ENCODE results near the gene SKP1.

SKP1 gene

DNA sequence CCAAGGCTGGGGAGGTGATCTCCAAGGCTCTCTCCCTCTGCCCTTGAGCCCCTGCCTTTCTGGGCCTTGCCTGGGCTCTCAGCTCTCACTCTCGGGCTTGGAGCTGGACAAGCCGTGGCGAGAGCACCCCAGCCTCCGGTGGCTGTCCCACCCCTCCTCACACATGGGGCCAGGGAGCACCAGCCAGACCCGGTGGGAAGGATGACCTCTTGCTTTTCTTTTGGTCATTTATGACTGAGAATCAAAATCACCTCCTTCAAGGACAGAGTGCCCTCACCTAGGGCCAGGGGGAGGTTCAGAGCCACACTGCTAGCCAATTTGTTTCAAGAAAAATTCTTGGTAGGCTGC lies 48.1 kb downstream of the SKP1 start:
- no peak for DNase-seq

DNA sequence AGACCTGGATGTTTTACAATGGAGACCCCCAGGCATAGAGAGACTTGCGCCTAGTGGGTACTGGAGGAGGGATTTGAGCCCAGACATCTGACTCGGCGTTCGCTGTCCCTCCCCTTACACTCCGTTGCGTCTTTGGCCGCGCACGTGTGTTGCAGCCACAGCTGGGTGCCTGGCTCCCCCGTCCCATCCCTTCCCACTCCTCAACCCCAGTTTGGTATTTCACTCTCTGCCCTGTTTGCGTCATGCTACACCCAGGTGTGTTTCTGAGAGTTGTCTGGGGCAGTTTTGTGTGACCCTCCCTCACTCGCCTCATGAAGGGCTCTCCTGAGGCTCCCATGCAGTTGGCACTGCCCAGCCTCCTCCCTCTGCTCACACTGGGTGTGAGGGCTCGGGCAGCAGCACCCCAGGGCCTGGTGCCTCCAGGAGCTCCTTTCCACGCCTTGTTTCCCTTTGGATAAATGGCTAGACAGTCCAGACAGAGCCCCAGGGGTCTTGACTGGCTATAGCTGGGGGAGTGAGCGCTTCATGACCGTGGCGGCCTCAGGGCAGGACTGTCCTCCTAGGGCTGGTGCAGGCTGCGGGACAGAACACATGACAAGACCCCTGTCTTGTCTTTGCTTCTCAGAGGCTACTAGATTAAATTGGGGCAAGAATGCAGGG lies 48.6 kb downstream of the SKP1 start:
- no peak for DNase-seq

DNA sequence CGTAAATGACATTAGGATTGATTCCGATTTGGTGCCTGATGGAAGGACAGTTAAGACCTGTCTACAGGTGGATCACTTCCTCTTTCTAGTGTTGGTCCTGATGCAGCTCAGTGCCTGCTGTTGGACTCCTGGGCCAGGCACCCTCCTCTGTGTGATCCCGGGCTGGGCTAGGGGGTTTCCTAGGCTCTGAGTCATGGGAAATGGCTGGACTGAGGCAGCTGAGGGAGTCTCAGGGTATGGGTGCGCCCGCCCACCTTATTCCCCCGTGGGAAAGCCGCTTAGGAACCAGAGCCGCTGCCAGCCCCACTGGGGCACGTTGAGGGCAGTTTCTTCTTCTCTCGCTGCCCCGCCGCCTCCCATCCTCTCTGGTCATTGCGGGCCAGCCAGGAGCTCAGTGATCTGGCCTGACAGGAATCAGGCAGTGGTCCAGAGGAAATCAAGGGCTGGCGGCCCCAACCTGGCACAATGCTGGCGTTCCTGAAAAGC lies 49.3 kb downstream of the SKP1 start:
- DNase-seq, result no peak

DNA sequence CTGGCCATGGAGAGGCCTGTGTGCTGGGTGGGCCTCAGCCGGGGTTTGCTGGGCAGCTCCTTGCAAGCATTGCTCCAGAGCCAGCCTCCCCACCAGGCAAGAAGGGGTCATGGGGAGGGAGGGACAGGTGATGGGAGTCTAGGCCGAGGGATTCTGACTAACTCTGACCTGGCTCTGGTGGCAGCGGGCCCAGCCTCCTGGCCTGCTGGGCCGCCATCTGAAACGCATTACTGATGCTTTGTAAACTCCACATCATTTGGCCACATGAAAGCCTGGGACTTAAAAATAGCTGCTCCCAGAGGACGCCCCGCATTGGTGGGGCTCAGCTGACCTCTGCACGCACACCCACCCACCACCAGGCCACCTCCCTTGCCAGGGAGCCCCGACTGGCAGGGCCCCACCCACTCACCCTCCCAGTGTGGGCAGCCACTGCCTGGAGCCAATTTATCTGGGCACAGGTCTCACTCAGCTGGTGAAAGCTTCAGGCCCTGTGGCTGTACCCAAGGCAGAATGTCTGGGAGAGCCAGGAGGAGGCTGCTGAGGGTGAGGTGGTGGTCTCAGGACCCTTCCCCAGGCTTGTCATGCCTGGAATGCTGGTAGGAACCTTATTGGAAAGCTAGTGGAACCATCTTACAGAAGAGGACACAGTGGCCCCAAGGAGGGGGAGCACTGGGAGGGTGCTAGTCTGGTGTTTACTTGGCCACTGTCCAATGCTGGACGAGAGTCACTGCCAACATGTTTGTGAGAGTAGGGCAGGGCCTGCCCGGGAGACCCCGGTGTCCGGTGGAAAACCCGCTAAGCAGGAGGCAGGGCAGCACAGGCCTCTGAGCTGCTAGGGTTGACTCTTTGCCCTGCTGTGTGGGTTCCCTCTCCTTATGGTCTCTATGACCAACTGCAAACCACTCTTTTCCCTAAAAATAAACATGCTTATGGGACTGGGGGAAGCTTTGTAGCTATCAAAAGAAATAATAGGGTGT lies 51.4 kb downstream of the SKP1 start:
- DNase-seq, result peak; percentile 77

DNA sequence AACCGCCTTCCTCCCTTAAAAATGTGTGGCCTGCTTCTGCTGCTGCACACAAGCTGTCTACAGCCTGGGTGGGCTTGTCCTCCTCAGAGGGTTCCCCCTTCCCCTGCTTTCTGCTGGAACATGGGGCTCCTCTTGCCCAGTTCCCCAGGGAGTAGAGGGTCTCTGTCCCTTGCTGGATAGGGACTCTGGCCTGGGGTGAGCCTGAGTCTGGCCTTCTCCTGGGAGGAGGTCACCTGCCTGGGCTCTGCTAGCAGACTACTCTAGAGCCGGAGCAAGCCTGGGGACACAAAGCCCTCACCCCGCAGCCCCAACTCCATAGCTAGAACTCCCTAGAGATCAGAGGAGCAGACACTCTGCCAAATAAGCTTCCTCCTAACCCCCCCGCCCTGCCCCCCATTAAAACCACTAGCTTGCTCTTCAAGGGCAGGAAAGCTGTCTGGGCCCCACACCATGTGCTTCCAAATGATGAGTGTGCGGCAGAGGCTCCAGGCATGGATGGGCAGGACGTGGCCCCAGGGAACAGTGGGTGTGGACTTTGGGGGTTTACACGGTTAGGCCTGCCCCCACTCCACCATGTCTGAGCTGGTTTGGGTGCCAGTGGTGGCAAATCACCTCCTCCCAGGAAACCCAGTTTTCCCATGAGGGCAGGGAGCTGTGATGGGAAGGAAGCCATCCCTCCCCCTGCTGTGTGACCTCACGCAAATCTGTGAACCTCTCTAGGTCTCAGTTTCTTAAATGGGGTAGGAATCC lies 52.3 kb downstream of the SKP1 start:
- DNase-seq, result no peak

DNA sequence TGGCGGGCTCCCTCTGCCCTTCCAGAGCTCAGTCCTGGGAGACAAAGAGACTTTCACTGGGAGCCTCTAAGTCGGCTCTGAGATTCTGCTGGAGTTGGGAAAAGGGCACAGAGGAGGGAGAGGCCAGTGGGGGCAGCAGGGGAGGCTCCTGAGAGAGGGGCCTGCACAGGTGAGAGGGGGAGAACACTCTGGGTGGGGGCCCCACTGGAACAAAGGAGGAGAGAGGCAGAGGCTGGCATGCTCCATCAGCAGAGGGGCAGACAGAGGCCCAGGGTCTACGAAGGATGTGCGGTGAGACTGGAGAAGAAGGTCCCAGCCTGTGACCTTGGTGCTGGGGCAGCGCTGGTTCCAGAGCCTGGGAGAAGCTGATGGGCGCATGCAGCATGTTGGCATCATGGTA lies 53.4 kb downstream of the SKP1 start:
- DNase-seq, result no peak

DNA sequence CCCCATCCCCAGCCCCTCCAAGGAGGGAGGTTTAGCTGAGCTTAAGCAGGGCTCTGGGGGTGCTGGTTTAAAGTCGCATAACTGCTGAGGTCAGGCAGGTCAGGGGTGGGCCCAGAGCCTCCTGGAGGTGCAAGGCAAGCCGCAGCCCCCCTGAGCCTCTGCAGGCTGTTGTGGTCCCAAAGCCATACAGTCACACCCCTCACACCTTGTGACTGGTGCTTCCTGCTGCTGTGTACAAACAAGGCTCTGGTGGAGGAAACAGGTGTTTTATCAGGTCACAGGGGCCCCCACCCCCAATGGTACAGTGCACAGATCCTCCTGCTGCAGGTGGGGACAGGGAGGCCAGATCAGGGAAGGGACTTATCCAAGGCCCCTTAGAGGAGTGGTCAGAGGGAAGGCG lies 54.2 kb downstream of the SKP1 start:
- DNase-seq, result no peak

DNA sequence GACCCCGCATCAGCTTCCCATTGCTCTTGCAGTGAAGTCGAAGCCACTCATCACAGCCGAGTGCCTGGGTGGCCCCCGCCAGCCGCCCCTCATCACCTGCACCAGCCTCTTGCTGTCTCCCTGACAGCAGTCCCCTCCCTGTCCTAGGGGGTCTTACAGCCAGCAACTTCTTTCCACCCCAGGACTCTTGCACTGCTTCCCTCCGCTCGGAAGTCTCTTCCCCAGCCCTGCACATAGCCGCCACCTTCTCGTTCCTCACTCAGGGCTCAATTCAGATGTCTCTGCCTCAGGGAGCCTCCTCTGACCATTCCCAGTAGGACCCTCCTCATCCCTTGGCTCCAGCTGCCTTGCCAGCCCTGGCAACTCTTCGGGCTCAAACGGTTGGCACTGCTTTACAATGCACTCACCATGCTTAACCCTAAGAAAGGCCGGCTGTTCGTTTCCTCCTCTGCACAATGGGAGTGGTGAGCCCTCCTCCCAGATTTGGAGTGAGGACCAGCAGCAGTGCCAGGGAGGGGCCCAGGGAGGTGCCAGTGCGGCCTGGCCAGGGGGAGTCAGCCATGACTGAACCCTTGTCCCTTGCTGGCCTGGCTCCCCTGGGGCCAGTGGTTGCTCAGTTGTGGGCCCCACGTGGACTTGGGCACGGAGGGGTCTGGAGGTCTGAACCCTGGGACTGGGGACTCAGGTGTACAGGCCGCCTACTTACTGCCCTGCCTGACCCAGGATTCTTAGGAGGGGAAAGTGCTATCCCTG lies 56.2 kb downstream of the SKP1 start:
- no peak for DNase-seq

DNA sequence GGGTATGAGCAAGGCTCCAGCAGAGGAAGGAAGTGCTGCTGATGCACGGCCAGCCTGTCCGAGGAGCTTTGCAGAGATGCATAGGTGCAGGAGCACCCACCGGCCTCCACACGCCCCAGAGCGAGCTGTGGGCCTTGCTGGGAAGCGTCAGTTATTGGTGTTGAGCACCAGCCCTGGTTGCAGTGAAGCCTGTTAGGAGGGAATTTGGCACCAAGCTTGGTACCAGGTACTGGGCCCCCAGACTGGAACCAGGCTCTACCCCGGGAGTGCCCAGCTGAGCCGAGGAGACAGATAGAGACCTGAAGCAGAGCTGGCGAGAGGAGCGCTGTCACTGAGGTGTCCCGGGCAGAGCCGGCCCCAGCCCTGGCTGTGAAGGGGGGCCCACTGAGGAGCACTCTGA lies 57.0 kb downstream of the SKP1 start:
- no peak for DNase-seq

DNA sequence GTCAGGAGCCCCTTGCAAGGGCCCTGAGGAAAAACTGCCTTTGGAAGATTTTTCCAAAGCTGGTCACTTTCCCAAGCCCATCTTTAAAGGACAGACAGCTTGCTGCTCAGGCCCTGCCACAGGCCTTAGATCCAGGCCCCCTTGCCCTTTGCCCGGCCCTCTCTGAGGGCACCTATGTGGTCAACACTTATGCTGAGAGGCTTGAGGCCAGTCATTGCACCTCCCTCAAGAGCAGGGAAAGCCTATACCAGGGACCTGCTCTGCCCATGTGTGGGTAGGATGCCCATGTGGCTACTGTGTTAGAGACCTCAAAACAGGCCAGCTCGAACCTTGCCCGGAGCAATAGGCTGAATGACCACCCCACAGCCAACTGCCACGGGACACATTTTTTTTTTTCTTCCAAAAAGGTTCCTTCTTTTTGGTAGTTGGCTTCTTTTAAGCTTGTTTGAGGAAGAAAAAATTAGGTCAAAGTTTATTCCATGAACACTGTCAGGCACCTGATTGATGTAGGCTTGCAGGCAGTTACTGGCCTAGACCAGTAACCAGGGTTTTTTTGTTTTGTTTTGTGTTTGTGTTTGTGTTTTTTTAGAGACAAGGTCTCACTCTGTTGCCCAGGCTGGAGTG lies 58.4 kb downstream of the SKP1 start:
- DNase-seq, result no peak

DNA sequence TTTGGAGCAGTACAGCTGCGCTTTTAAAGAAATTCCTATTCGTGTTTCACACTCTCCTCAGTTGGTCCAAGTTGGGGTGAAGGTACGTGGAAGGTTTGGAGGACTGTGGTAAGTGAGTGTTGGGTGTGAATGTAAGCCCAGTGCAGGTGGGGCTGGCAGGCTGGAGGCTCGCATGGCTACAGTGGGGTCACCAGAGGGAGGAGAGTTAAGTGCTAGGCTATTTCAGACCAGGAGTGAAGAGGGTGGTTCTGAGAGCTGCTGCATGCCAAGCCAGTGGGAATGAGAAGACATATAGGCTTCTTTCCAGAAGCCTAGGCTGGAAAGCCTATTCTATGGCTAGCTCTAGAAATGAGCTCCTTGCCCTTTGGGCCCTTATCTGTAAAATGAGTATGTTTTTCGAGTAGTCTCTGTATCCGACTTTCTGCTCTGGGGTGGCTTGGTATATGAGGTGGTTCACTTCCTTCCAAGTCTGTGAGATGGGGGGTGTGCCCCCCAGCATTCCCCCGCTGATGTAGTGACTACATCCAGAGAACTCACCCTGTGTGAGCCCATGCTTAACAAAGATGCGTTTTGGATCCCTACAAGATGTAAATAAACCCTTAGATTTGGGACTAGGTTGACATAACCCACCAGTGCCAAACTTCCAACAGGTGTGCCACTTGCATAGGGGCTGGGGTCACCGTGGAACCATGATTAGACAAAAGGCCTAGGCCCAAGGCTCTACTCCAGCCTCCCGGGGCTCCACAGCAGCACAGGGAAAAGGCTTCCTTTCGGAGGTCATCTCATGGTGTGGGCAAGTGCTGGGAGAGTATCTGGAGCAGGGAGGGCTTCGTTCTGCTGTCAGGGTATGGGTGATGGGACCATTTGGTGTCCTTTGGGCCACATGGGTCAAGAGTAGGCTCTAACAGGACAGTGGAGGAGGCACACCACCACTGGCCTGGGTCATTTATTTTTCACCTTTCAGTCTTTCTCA lies 59.7 kb downstream of the SKP1 start:
- DNase-seq, result no peak

DNA sequence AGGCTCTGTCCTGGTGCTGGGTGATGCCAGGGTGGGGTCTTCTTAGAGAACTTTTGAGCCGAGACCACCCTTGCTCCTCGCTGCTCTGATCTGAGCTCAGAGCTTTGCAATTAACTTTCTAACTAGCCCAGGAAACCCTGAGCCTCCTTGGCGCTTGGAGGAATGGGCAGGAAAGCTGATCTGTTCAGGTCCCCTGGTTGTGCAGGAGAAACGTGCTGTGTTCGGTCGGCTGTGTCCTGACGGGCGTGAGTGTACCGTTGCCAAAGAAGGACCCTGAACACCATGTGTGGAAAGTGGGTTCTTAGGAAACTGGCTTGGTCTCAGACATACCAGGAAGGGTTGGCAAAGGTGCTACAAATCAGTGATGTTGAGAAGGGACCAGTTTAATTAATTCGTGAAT lies 60.5 kb downstream of the SKP1 start:
- no peak for DNase-seq

DNA sequence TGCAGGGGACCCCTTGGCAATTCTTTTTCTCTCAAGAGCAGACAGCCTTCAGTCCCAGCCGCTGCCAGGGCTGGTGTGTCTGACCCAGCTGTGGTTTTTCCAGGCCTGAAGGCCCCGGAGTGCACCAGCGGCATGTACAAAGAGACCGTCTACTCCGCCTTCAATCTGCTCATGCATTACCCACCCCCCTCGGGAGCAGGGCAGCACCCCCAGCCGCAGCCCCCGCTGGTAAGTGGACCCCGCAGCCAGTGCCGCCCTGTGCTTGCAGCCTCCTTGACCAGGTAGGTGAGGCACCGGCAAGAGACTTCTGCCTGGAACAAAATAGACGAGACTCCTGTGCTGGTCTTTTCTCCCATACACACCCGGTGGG lies 61.0 kb downstream of the SKP1 start:
- no peak for DNase-seq

DNA sequence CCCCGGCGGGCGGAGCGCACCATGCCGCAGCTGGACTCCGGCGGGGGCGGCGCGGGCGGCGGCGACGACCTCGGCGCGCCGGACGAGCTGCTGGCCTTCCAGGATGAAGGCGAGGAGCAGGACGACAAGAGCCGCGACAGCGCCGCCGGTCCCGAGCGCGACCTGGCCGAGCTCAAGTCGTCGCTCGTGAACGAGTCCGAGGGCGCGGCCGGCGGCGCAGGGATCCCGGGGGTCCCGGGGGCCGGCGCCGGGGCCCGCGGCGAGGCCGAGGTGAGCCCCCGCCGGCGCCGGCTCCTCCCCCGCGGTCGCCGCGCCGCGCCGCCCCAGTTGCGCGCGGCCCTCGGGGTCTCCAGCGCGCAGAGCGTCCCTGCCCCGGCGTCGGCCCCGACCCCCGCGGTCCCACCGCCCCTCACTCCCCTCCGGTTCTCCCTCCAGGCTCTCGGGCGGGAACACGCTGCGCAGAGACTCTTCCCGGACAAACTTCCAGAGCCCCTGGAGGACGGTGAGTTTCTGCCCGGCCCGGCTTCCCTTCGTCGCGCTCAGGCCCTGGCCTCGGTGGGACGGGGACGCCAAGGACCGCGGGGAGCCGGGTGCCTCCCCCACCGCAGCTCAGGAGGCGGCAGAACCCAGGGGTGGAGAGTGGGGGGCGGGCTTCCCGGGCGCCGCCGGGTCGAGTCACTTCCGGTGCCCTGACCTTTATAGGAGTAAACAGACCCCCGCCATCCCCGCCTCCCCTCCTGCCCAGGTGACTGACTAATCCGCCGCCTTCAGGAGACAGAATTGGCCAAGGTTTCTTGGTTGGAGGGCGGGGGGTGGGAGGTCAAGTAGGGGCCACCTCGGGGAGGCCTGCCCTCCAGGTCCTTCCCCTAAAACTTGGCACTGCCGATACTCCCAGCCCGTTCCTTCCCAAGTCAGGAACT lies 61.6 kb downstream of the SKP1 start:
- no peak for DNase-seq

DNA sequence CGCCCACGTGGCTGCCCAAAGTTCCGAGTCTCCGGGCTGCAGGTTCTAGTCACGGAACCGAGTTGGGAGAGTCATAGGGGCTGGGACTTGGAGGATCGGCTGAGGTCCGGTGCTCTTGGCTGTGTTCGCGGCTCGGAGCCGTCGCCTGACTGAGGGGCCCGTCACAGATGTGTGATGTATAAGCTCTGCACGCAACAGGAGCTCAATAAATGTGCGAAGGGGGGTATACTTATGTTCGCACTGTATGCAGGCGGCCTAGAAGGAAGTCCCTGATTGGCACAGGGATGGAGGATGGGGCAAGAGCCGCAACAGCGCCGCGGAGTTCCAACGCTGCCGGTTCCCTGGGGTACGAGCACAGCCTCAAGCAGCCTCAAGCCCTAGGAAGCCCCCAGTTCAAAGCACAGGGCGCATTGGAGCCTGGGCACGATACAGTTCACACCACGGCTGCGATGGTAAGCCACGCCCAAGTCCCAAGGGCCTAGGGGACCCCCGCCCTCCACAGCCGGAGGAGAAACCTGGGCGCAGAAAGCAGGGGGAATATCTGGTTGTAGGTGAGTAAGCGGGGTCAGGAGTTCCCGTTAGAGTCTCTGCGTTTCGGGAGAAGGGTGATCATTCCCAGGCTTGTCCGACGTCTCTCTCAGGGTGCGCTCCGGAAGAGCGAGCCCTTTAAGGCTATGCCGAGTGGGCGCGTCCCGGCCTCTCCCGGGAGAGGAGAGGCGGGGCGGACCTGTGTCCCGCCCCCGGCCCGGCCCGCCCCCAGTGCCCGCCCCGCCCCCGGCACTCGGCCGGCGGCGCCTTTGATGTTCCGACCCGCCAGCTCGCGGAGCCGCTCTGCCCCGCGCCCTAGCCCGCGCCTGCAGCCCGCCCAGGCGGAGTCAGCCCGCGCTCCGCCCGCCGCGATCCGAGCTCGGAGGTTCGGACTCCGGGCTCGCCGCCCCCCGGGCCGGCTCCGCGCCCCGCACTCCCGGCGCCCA lies 62.6 kb downstream of the SKP1 start, which contains the start of gene TCF7:
Gene TCF7, plus strand, starts transcription at position 780 of the 974 bp plus-strand sequence. CDS start 226 bp downstream, outside the sequence.
- peak; percentile 79 for DNase-seq

DNA sequence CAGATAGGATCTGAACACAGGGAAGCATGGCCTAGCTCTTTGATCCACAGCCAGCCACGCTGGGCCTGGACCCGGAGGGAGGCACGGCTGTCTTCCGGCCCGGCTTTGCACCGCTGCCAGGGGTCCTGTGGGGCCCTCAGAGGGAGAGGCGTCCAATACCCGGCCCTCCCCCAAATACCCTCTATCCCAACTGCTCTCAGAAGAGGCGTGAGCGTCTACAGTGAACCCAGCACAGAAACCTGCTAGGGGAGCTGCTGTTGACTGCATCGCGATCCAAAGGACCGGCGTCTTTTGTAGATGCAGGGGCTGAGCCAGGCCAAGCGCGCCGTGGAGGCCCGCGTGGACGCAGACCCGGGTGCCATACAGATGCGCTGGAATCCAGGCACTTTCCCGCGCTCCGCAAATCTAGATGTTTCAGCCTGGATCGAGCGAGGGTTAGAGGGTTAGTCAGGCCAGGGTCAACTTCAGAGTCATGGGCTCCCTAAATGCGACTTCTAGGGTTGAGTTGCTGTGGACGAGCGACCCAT lies 63.3 kb downstream of the SKP1 start:
- DNase-seq, result no peak

DNA sequence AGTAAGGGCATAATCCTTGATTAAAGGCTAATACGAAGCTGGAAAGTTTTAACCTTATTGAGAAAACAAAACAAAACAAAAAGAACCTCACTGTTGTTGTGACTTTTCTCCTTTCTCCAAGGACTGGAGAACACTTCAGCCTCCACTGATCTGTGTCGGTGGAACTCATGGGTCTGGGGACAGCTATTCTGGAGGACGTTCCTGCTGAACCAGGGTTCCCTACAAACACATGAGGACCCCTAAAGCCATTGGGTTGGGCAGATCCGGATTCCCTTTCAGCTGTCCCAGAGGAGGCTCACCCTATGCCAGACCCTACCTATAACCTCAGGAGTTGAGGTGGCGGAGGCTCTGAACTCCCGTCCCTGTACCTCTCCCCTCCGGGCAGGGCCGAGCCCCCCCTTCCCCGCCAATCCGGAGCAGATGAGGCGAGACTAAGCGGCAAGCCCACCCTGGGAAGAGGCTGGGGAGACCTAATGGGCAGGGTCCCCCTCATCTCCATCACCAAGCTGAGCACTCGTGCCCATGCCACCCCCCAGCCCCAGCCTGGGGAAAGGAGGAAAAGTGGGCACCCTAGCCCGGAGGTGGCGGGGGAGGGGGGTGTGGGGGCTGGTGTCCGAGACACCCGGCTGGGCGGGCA lies 63.9 kb downstream of the SKP1 start:
- DNase-seq, result no peak
